GM12865 (cell line): ENCODE data around the gene CHRM3.

Experiments
- DNase-seq: peaks from one replicate; pipeline ENCODE4 v3.0.0; 2010; ENCODE audit warnings: low read depth
- H3K4me3 ChIP-seq: 2 replicates; pipeline ENCODE4 v1.5.1; 2011; ENCODE audit warnings: mild to moderate bottlenecking, low read depth, low read length, control low read depth
- TF ChIP-seq, protein P1 (sequence below): IDR thresholded peaks from 2 replicates; pipeline ENCODE4 v1.5.1; 2011; ENCODE audit warnings: low read length, control low read depth, low read depth, inconsistent platforms; ENCODE audit not compliant: insufficient read depth; ENCODE audit errors: missing control alignments

CHRM3 gene

DNA sequence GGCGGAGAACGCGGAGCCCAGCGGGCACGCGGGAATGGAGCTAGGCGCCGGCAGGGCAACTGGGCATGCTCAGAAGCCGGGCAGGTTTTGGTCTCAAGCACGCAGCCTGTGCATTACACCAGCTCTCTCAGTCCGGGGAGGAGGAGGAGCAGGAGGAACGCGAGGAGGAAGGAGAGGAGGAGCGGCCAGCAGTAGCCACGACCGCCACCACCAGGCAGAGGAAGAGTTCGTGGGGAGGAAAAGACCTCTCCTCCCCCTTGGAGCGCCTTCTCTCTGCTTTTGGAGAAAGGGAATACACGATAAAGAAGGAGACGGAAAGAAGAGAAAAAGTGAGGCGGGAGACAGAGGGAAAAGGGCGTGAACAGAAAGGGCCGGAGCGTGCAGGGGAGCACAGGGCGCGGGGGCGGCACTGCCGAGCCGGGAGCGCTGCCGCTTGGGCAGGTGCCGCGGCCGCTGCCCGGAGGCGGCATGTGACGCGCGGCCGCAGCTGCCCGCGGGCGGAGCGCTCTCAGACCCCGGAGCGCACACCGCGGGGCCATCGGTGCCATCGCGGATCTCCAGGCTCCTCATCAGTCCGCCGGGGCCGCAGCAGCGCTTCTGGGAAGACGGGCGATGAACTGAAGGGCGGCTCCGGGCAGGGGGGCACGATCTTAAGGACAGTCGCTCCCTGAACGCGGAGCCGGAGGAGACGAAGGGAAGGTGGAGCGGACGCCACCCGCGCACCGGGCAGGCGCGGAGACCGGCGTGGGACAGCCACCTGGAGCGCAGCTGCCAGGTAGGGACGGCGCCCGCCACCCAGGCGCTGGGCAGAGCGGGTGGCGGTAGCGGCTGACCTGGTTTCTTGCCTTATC is at the start of gene CHRM3:
CHRM3 (plus strand) TSS at position 116 of the 851 bp plus-strand sequence. CDS start 520,884 bp downstream, outside the sequence.
- no peak for DNase-seq
- no peak within 1 kb of the TSS for H3K4me3 ChIP-seq
- TF ChIP-seq, protein P1, sequence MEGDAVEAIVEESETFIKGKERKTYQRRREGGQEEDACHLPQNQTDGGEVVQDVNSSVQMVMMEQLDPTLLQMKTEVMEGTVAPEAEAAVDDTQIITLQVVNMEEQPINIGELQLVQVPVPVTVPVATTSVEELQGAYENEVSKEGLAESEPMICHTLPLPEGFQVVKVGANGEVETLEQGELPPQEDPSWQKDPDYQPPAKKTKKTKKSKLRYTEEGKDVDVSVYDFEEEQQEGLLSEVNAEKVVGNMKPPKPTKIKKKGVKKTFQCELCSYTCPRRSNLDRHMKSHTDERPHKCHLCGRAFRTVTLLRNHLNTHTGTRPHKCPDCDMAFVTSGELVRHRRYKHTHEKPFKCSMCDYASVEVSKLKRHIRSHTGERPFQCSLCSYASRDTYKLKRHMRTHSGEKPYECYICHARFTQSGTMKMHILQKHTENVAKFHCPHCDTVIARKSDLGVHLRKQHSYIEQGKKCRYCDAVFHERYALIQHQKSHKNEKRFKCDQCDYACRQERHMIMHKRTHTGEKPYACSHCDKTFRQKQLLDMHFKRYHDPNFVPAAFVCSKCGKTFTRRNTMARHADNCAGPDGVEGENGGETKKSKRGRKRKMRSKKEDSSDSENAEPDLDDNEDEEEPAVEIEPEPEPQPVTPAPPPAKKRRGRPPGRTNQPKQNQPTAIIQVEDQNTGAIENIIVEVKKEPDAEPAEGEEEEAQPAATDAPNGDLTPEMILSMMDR, result no peak

DNA sequence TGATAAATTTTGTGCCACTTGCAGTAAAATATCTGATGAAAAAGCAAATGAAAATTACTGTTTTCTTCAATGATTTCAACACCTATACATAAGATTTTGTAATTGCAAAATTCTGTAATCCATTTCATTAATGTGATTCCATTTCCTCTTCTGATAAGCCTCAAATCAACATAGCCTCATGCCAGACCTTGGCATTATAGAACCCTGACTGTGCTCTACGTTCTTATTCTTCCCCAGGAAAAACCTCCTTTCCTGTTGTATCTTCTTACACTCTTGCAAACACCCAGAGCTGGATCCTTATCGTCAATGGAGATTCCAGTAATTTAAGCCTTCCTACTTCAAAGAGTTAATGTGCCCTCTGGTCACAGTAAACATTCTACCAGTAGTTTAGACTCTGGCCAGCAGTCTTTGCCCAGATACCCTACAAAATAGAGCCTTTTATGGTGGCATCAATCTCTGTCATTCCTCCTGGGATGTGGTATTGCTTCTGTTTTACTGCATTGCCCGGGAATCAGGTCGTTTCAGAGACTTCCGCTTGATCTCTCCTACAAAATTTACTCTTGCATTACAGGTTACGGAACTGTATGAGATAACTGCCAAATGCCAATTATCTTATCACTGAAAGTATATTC is 48.5 kb upstream of the CHRM3 start:
- TF ChIP-seq, protein P1, result no peak
- DNase-seq, result no peak

GRCh38 chr1:239347776-239348175 is 38.6 kb upstream of the CHRM3 start:
- no peak for DNase-seq
- no peak overlapping the region for H3K4me3 ChIP-seq
- TF ChIP-seq, protein P1, result no peak

More for the DNA sequence above, 48.5 kb upstream of the CHRM3 start:
- no peak overlapping the region for H3K4me3 ChIP-seq

- H3K4me3 ChIP-seq, result no peak overlapping the region
- no peak for DNase-seq
- TF ChIP-seq, protein P1, result no peak
These were observed 37.6 kb upstream of the CHRM3 start for GRCh38 chr1:239348635-239349353.

DNA sequence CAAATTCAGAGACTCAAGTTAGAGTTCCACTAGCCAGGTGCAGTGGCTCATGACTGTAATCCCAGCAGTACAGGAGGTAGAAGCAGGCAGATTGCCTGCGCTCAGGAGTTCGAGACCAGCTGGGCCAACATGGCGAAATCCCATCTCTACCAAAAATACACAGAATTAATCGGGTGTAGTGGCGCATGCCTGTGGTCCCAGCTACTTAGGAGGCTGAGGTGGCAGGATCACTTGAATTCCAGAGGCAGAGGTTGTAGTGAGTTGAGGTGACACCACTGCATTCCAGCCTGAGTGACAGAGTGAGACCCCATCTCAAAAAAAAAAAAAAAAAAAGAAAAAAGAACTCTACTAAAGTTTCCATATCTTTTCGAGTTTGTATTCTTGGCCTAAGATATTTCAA is 36.7 kb upstream of the CHRM3 start:
- TF ChIP-seq, protein P1, result no peak
- H3K4me3 ChIP-seq, result no peak overlapping the region
- DNase-seq, result no peak

- H3K4me3 ChIP-seq, result no peak overlapping the region
- DNase-seq, result no peak
- TF ChIP-seq, protein P1, result no peak
These were observed 32.8 kb upstream of the CHRM3 start for GRCh38 chr1:239353536-239353935.
